NOMO-1 treated with DMSO at 0.1 percent for 48 hours (cell line): Measurements from ENCODE around the gene EXO5.
A peak's percentile ranks its signal among the peaks of the same experiment; 100 is the strongest.

Experiments used
- DNase-seq: peaks from one replicate; lab custom pipeline; 2025; ENCODE audit not compliant: unreplicated experiment; lab: John Stamatoyannopoulos, UW

The EXO5 gene

GRCh38 chr1:40508375-40509341 lies at the start of gene EXO5:
Gene EXO5 (plus strand): TSS chr1:40508767. CDS start chr1:40514545, 5,778 bp downstream.
- peak; percentile 75 for DNase-seq

GRCh38 chr1:40462956-40463590 lies 45.5 kb upstream of the EXO5 start:
- DNase-seq: no peak

- no peak for DNase-seq
These were observed 39.2 kb upstream of the EXO5 start for GRCh38 chr1:40469327-40469726.

- DNase-seq: no peak
These were observed 33.3 kb upstream of the EXO5 start for GRCh38 chr1:40475268-40475667.

GRCh38 chr1:40476924-40477677 lies 31.5 kb upstream of the EXO5 start, which contains the start of gene ZFP69:
Gene ZFP69 (plus strand): TSS chr1:40477290. CDS start chr1:40479362, 2,072 bp downstream.
- peak; percentile 74 for DNase-seq

GRCh38 chr1:40477678-40478053 lies 30.9 kb upstream of the EXO5 start:
- DNase-seq: peak; percentile 19

- DNase-seq: no peak
These were observed 30.3 kb upstream of the EXO5 start for GRCh38 chr1:40478276-40478675.

GRCh38 chr1:40479156-40479555 lies 29.4 kb upstream of the EXO5 start:
- DNase-seq: no peak

GRCh38 chr1:40495315-40495903 lies 13.2 kb upstream of the EXO5 start:
- DNase-seq: no peak

- DNase-seq: peak; percentile 41
These were observed 5.9 kb upstream of the EXO5 start for GRCh38 chr1:40502651-40503050.

- DNase-seq: no peak
These were observed 594 bp upstream of the EXO5 start for GRCh38 chr1:40507973-40508372.

- DNase-seq: peak; percentile 77
These were observed 10.9 kb downstream of the EXO5 start for GRCh38 chr1:40519517-40519916.

GRCh38 chr1:40530735-40531380 lies 22.3 kb downstream of the EXO5 start:
- no peak for DNase-seq

GRCh38 chr1:40531381-40532061 lies 23.0 kb downstream of the EXO5 start, which contains the start of gene ZNF684:
Gene ZNF684 (plus strand): TSS chr1:40531637. CDS start chr1:40533167, 1,530 bp downstream.
- DNase-seq: peak; percentile 95

GRCh38 chr1:40532062-40532389 lies 23.5 kb downstream of the EXO5 start:
- no peak for DNase-seq

GRCh38 chr1:40532844-40533424 lies 24.4 kb downstream of the EXO5 start:
- peak; percentile 66 for DNase-seq

GRCh38 chr1:40534589-40534988 lies 26.0 kb downstream of the EXO5 start:
- DNase-seq: no peak

GRCh38 chr1:40535732-40536131 lies 27.2 kb downstream of the EXO5 start:
- DNase-seq: no peak

- peak; percentile 61 for DNase-seq
These were observed 30.8 kb downstream of the EXO5 start for GRCh38 chr1:40539338-40539737.

- DNase-seq: no peak
These were observed 38.4 kb downstream of the EXO5 start for GRCh38 chr1:40546957-40547356.
